H9 (cell line): ENCODE data around the gene CPLX4. TPM values are rescaled to one million over a fixed set of nuclear protein-coding genes. Genes with fewer than 3 reads are reported as not detected.
A peak's percentile ranks its signal among the peaks of the same experiment; 100 is the strongest.

Experiments used
- DNase-seq: peaks from one replicate; pipeline ENCODE4 v3.0.0-alpha.2; 2017
- H2AFZ ChIP-seq: one replicate; pipeline ENCODE4 v1.6.1; 2013; ENCODE audit warnings: mild to moderate bottlenecking, low read length, control low read depth, moderate library complexity
- H2AK5ac ChIP-seq: 2 replicates; pipeline ENCODE4 v1.6.1; 2013; ENCODE audit warnings: low read length, control low read depth, mixed read lengths; ENCODE audit not compliant: insufficient read length
- H2BK120ac ChIP-seq: one replicate; pipeline ENCODE4 v1.6.1; 2013; ENCODE audit warnings: low read depth, mild to moderate bottlenecking, low read length, control low read depth, inconsistent platforms; ENCODE audit not compliant: poor library complexity, severe bottlenecking
- H2BK12ac ChIP-seq: 2 replicates; pipeline ENCODE4 v1.6.1; 2013; ENCODE audit warnings: low read length, control low read depth, mixed read lengths, low read depth; ENCODE audit not compliant: insufficient read length
- H2BK15ac ChIP-seq: 2 replicates; pipeline ENCODE4 v1.6.1; 2013; ENCODE audit warnings: low read depth, low read length, control low read depth
- H2BK20ac ChIP-seq: one replicate; pipeline ENCODE4 v1.6.1; 2013; ENCODE audit warnings: low read depth, mild to moderate bottlenecking, low read length, control low read depth, inconsistent platforms; ENCODE audit not compliant: poor library complexity, severe bottlenecking
- H2BK5ac ChIP-seq: 2 replicates; pipeline ENCODE4 v1.6.1; 2013; ENCODE audit warnings: low read length, control low read depth, mixed read lengths; ENCODE audit not compliant: insufficient read length
- H3K14ac ChIP-seq: 2 replicates; pipeline ENCODE4 v1.6.1; 2013; ENCODE audit warnings: low read length, control low read depth; ENCODE audit not compliant: insufficient read depth
- H3K18ac ChIP-seq: 2 replicates; pipeline ENCODE4 v1.6.1; 2013; ENCODE audit warnings: low read depth, mild to moderate bottlenecking, mixed read lengths, low read length, control low read depth; ENCODE audit not compliant: insufficient read length
- H3K23ac ChIP-seq: 2 replicates; pipeline ENCODE4 v1.6.1; 2013; ENCODE audit warnings: low read length, control low read depth, mixed read lengths, low read depth; ENCODE audit not compliant: insufficient read length
- H3K23me2 ChIP-seq: 2 replicates; pipeline ENCODE4 v1.6.1; 2013; ENCODE audit warnings: low read depth, mild to moderate bottlenecking, mixed read lengths, low read length, control low read depth; ENCODE audit not compliant: insufficient read length, poor library complexity, severe bottlenecking
- H3K27ac ChIP-seq: 2 replicates; pipeline ENCODE4 v1.5.1; 2013; ENCODE audit warnings: low read length, control low read depth, mixed read lengths, low read depth; ENCODE audit not compliant: insufficient read length
- H3K27me3 ChIP-seq: 2 replicates; pipeline ENCODE4 v1.6.1; 2013; ENCODE audit warnings: low read length, control low read depth, inconsistent platforms; ENCODE audit not compliant: insufficient read depth
- H3K4ac ChIP-seq: 2 replicates; pipeline ENCODE4 v1.6.1; 2013; ENCODE audit warnings: low read depth, mild to moderate bottlenecking, control low read depth, inconsistent platforms, low read length, moderate library complexity
- H3K4me1 ChIP-seq: 2 replicates; pipeline ENCODE4 v1.6.1; 2013; ENCODE audit warnings: low read length, control low read depth, inconsistent platforms; ENCODE audit not compliant: insufficient read depth
- H3K4me2 ChIP-seq: 2 replicates; pipeline ENCODE4 v1.6.1; 2013; ENCODE audit warnings: low read length, control low read depth, mixed read lengths; ENCODE audit not compliant: insufficient read length, insufficient read depth
- H3K56ac ChIP-seq: 2 replicates; pipeline ENCODE4 v1.6.1; 2013; ENCODE audit warnings: low read depth, mild to moderate bottlenecking, mixed read lengths, low read length, control low read depth; ENCODE audit not compliant: insufficient read length
- H3K79me1 ChIP-seq: 2 replicates; pipeline ENCODE4 v1.6.1; 2013; ENCODE audit warnings: low read depth, mild to moderate bottlenecking, moderate library complexity, low read length, control low read depth, inconsistent platforms; ENCODE audit not compliant: insufficient read depth, poor library complexity, severe bottlenecking
- H3K79me2 ChIP-seq: 2 replicates; pipeline ENCODE4 v1.6.1; 2013; ENCODE audit warnings: low read length, control low read depth, inconsistent platforms; ENCODE audit not compliant: insufficient read depth
- H3K9ac ChIP-seq: 2 replicates; pipeline ENCODE4 v1.6.1; 2013; ENCODE audit warnings: low read length, control low read depth, mixed read lengths; ENCODE audit not compliant: insufficient read length; ENCODE audit errors: extremely low read depth
- H3K9me3 ChIP-seq: one replicate; pipeline ENCODE4 v1.6.1; 2013; ENCODE audit warnings: low read depth, low read length, inconsistent platforms; ENCODE audit not compliant: control insufficient read depth
- H3T11ph ChIP-seq: one replicate; pipeline ENCODE4 v1.6.1; 2013; ENCODE audit warnings: mild to moderate bottlenecking, low read length, control low read depth, inconsistent platforms
- H4K20me1 ChIP-seq: one replicate; pipeline ENCODE4 v1.6.1; 2013; ENCODE audit not compliant: control insufficient read depth, insufficient read length, insufficient read depth
- H4K5ac ChIP-seq: 2 replicates; pipeline ENCODE4 v1.6.1; 2013; ENCODE audit warnings: low read depth, mild to moderate bottlenecking, mixed read lengths, low read length, control low read depth; ENCODE audit not compliant: insufficient read length
- H4K8ac ChIP-seq: replicated peaks from 2 replicates; pipeline ENCODE4 v1.6.1; 2013; ENCODE audit warnings: low read length, control low read depth, mixed read lengths, low read depth; ENCODE audit not compliant: insufficient read length
- H4K91ac ChIP-seq: 2 replicates; pipeline ENCODE4 v1.6.1; 2013; ENCODE audit warnings: low read depth, mild to moderate bottlenecking, moderate library complexity, mixed read lengths, low read length, control low read depth; ENCODE audit not compliant: insufficient read length
- H3K27ac Mint-ChIP-seq, 3 experiments: 2 replicates in 2 of 3; 3 replicates in 1 of 3; pipeline ENCODE4 v1.8.0; 2020 to 2021; ENCODE audit warnings: mixed read lengths in 3 of 3, mild to moderate bottlenecking in 1 of 3, moderate library complexity in 1 of 3
- H3K27me3 Mint-ChIP-seq: 2 replicates; pipeline ENCODE4 v1.8.0; 2021; ENCODE audit warnings: low read depth, mild to moderate bottlenecking, moderate library complexity, mixed read lengths
- H3K36me3 Mint-ChIP-seq, 3 experiments: 2 replicates in 2 of 3; 3 replicates in 1 of 3; pipeline ENCODE4 v1.8.0; 2020 to 2021; ENCODE audit warnings: low read depth in 3 of 3, mixed read lengths in 3 of 3; ENCODE audit not compliant: insufficient read depth in 1 of 3
- H3K4me1 Mint-ChIP-seq, 2 experiments: 2 replicates each; pipeline ENCODE4 v1.8.0; 2020; ENCODE audit warnings: mixed read lengths in 2 of 2
- H3K4me3 Mint-ChIP-seq, 2 experiments: 2 replicates in 1 of 2; 3 replicates in 1 of 2; pipeline ENCODE4 v1.8.0; 2020 to 2021; ENCODE audit warnings: mild to moderate bottlenecking in 2 of 2, mixed read lengths in 2 of 2, moderate library complexity in 1 of 2
- H3K9me3 Mint-ChIP-seq, 2 experiments: 2 replicates in 1 of 2; 3 replicates in 1 of 2; pipeline ENCODE4 v1.8.0; 2020; ENCODE audit warnings: mild to moderate bottlenecking in 2 of 2, mixed read lengths in 2 of 2, moderate library complexity in 1 of 2
- WGBS: extraction: QIAGEN DNeasy Blood & Tissue Kit; methylation state at CpG from one replicate; pipeline ENCODE4 v1.1.7; 2013; ENCODE audit warnings: missing lambda C conversion rate, low lambda C conversion rate, mixed read lengths; ENCODE audit not compliant: insufficient read length; ENCODE audit errors: extremely low coverage; 5-methylcytosine and 5-hydroxymethylcytosine counted together
- total RNA-seq: library from RNA; stranded (reverse); gene quantifications from 2 replicates; pipeline ENCODE4 v1.2.1, GENCODE V29; 2021
- TF ChIP-seq, protein P1 (sequence below): fragments of 200-600 bp; sonication (generic); conservative IDR thresholded peaks from 3 replicates; pipeline ENCODE4 v1.8.0; 2021; ENCODE audit warnings: antibody characterized with exemption, mild to moderate bottlenecking

CPLX4 gene
- total RNA-seq, 1 experiment from 2014 or later, result not detected

DNA sequence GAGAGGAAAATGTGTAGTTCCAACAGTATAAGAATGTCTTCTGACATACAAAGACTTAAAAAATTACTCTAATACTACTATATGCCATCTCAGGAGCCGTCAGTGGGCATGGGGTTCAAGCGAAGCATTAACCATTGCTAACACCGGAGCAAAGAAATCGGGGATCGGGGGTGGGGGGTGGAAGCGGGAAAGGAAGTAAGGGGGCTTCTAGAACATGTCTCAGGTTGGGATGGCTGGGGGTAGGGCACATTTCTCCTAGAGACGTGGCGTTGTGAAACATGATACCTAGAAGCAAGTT is 39.9 kb upstream of the CPLX4 start:
- Histone ChIP-seq H3T11ph (no peak overlapping the region), H2BK20ac (no peak overlapping the region)
- WGBS, result no CpG with 5 or more reads among the region's 8 CpGs

More for the DNA sequence above, 39.9 kb upstream of the CPLX4 start:
- Histone ChIP-seq H3K18ac (no peak overlapping the region), H2BK15ac (no peak overlapping the region), H3K79me1 (peaks cover 5% of the 10 kb centered on the region), H2BK120ac (no peak overlapping the region), H4K8ac (no peak overlapping the region), H3K23me2 (peaks cover 4% of the 10 kb centered on the region), H3K14ac (no peak overlapping the region; the same call in 1 of the 2 replicates), H4K20me1 (no peaks in the 10 kb centered on the region), H4K5ac (no peak overlapping the region), H3K9ac (peak overlapping the region; percentile 94), H2BK12ac (no peak overlapping the region), H2BK5ac (no peak overlapping the region), H4K91ac (no peak overlapping the region), H2AK5ac (no peak overlapping the region), H3K27ac (no peak overlapping the region), H3K23ac (no peak overlapping the region), H3K56ac (no peak overlapping the region), H3K9me3 (no peaks in the 10 kb centered on the region), H2AFZ (no peak overlapping the region), H3K4me2 (peak overlapping the region; percentile 43), H3K4ac (no peak overlapping the region), H3K79me2 (no peaks in the 10 kb centered on the region; the same call in 1 of the 2 replicates), H3K27me3 (no peaks in the 10 kb centered on the region), H3K4me1 (no peaks in the 10 kb centered on the region)
- no peak for DNase-seq
- peak overlapping the region; percentile 93 to 98 (median 98) for H3K27ac Mint-ChIP-seq
- peaks cover 28% of the 10 kb centered on the region for H3K27me3 Mint-ChIP-seq
- TF ChIP-seq, protein P1, sequence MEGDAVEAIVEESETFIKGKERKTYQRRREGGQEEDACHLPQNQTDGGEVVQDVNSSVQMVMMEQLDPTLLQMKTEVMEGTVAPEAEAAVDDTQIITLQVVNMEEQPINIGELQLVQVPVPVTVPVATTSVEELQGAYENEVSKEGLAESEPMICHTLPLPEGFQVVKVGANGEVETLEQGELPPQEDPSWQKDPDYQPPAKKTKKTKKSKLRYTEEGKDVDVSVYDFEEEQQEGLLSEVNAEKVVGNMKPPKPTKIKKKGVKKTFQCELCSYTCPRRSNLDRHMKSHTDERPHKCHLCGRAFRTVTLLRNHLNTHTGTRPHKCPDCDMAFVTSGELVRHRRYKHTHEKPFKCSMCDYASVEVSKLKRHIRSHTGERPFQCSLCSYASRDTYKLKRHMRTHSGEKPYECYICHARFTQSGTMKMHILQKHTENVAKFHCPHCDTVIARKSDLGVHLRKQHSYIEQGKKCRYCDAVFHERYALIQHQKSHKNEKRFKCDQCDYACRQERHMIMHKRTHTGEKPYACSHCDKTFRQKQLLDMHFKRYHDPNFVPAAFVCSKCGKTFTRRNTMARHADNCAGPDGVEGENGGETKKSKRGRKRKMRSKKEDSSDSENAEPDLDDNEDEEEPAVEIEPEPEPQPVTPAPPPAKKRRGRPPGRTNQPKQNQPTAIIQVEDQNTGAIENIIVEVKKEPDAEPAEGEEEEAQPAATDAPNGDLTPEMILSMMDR, result no peak
- H3K36me3 Mint-ChIP-seq, result peaks cover 12 to 24% (median 21%) of the 10 kb centered on the region in 3 experiments
- H3K4me3 Mint-ChIP-seq, result peak overlapping the region; percentile 92 to 100
- peaks cover 11 to 12% of the 10 kb centered on the region in 2 experiments for H3K4me1 Mint-ChIP-seq
- H3K9me3 Mint-ChIP-seq, result peaks cover 0 to 2% of the 10 kb centered on the region in 2 experiments; a peak in 1 of 5 replicates
